Fibroblast of mammary gland (primary cell): ENCODE results near the gene ZNF319.

ENCODE experiments used
- DNase-seq: peaks from one replicate; pipeline ENCODE4 v3.0.0-alpha.2; 2010; ENCODE audit warnings: low read depth
- H3K4me3 ChIP-seq: 2 replicates; pipeline ENCODE4 v1.5.1; 2011; ENCODE audit warnings: low read depth, mild to moderate bottlenecking, low read length, moderate library complexity; ENCODE audit not compliant: control insufficient read depth
- CTCF ChIP-seq: conservative IDR thresholded peaks from 2 replicates; pipeline ENCODE4 v1.5.1; 2011; ENCODE audit warnings: low read depth, low read length, inconsistent platforms; ENCODE audit not compliant: control insufficient read depth, insufficient read depth

ZNF319 gene

GRCh38 chr16:58037365-58038057, 37.0 kb upstream of the ZNF319 start:
- no peak for DNase-seq
- no peak for TF ChIP-seq CTCF
- no peak overlapping the region for H3K4me3 ChIP-seq

- no peak for DNase-seq
- TF ChIP-seq CTCF, result no peak
These were observed 36.5 kb upstream of the ZNF319 start for GRCh38 chr16:58036943-58037342.

GRCh38 chr16:58035356-58036170, 35.1 kb upstream of the ZNF319 start:
- no peak overlapping the region for H3K4me3 ChIP-seq
- DNase-seq, result no peak
- no peak for TF ChIP-seq CTCF

More at GRCh38 chr16:58036943-58037342, 36.5 kb upstream of the ZNF319 start:
- no peak overlapping the region for H3K4me3 ChIP-seq

GRCh38 chr16:58034774-58035173, 34.3 kb upstream of the ZNF319 start:
- no peak overlapping the region for H3K4me3 ChIP-seq
- no peak for DNase-seq
- no peak for TF ChIP-seq CTCF

- H3K4me3 ChIP-seq, result no peak overlapping the region
- DNase-seq, result no peak
- TF ChIP-seq CTCF, result no peak
These were observed 33.7 kb upstream of the ZNF319 start for GRCh38 chr16:58034128-58034685.

- H3K4me3 ChIP-seq, result no peak overlapping the region
- no peak for TF ChIP-seq CTCF
- DNase-seq, result no peak
These were observed 32.3 kb upstream of the ZNF319 start for GRCh38 chr16:58032710-58033293.
